HUES64 (cell line): ENCODE measurements around the gene MRTFA.
"Not testable (repeated sequence)": the region's sequence is repeated elsewhere in the genome, so short reads cannot be mapped to it uniquely, and the experiment has no call there.

Experiments used
- H3K27ac ChIP-seq: 2 replicates; pipeline ENCODE4 v1.7.0; 2013; ENCODE audit warnings: low read depth, low read length, inconsistent platforms
- H3K27me3 ChIP-seq: 2 replicates; pipeline ENCODE4 v1.6.1; 2013; ENCODE audit warnings: mild to moderate bottlenecking, low read length; ENCODE audit not compliant: insufficient read depth
- H3K36me3 ChIP-seq: 2 replicates; pipeline ENCODE4 v1.6.1; 2013; ENCODE audit warnings: mild to moderate bottlenecking, low read length; ENCODE audit not compliant: insufficient read depth
- H3K4me1 ChIP-seq: 2 replicates; pipeline ENCODE4 v1.6.1; 2013; ENCODE audit warnings: mild to moderate bottlenecking, low read length, moderate library complexity; ENCODE audit not compliant: insufficient read depth
- H3K4me3 ChIP-seq: 2 replicates; pipeline ENCODE4 v1.5.1; 2013; ENCODE audit warnings: mild to moderate bottlenecking, low read length, moderate library complexity
- H3K9ac ChIP-seq: 2 replicates; pipeline ENCODE4 v1.6.1; 2013; ENCODE audit warnings: mild to moderate bottlenecking, low read depth, low read length
- H3K9me3 ChIP-seq: 2 replicates; pipeline ENCODE4 v1.6.1; 2013; ENCODE audit warnings: low read depth, low read length; ENCODE audit not compliant: insufficient read depth
- WGBS: fragments of 150-250, 120-280 bp; methylation state at CpG from one replicate; pipeline ENCODE4 v1.1.7; 2013; ENCODE audit warnings: missing lambda C conversion rate; 5-methylcytosine and 5-hydroxymethylcytosine counted together

Gene MRTFA

DNA sequence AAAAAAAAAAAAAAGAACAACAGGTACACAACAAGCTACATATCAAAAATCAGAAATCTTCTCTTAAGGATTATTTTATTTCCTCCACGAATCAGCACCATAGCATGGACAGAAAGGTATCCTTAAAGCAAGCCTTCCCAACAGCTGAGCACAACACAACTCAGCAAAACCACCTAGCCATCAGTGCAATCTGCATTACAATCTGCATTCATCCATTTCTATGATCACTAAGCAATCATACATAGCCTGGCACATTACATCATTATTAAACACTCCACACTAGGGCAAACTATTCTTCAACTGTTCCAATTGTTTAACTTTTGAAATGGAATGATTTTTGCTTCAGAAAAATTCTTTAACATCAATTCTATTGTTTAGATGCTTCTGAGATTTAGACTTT, 29.0 kb downstream of the MRTFA start:
- Histone ChIP-seq H3K36me3 (no peaks in the 10 kb centered on the region), H3K27ac (no peak overlapping the region)
- WGBS = 79% methylated on average over 1 of the region's 1 CpG

DNA sequence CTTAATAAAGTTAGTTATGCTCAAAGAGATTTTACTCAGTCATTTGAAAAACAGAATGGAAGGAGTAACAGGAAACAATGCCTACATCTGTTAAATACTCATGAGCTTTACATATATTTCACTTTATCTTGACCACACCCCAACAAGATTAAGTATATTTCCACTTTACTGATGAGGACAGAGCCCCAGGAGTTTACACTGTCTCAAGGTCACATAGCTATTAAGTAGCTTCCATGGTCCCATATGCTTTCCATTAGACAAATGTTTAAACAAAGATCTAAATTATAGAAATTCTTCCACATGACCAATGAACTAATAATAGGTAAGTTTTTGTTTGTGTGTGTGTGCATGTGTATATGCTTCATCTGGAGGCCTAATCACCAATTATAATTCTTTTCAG, 30.2 kb downstream of the MRTFA start:
- Histone ChIP-seq H3K9ac (no peak overlapping the region), H3K4me3 (no peak overlapping the region), H3K27ac (no peak overlapping the region), H3K9me3 (no peaks in the 10 kb centered on the region), H3K36me3 (no peaks in the 10 kb centered on the region), H3K4me1 (peaks cover 34% of the 10 kb centered on the region), H3K27me3 (no peaks in the 10 kb centered on the region)

More for the DNA sequence above, 29.0 kb downstream of the MRTFA start:
- Histone ChIP-seq H3K4me1 (peaks cover 24% of the 10 kb centered on the region), H3K27me3 (no peaks in the 10 kb centered on the region), H3K4me3 (no peak overlapping the region), H3K9ac (no peak overlapping the region), H3K9me3 (no peaks in the 10 kb centered on the region)

DNA sequence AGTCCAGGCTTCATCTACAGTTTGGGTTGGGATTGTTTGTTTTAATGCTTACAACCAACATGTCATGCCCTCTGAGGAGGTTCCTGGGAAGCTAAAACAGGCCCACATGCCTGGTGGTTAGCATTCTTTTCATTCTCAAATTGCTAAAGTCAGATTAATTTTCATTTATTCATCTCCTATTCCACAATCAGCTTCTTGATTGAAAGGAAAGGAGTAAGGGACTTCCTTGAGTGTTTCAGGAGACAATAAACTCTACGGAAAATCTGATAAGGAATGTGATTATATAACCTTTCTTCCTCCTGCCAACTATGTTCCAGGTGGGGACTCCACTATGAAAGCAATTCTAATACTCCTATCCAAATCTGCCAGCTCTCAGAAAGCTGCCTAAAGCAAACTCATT, 30.8 kb downstream of the MRTFA start:
- Histone ChIP-seq H3K9me3 (no peaks in the 10 kb centered on the region), H3K36me3 (no peaks in the 10 kb centered on the region), H3K27ac (no peak overlapping the region), H3K27me3 (no peaks in the 10 kb centered on the region), H3K9ac (no peak overlapping the region), H3K4me3 (no peak overlapping the region), H3K4me1 (peaks cover 34% of the 10 kb centered on the region)
- no CpG with 5 or more reads among the region's 1 CpG for WGBS

DNA sequence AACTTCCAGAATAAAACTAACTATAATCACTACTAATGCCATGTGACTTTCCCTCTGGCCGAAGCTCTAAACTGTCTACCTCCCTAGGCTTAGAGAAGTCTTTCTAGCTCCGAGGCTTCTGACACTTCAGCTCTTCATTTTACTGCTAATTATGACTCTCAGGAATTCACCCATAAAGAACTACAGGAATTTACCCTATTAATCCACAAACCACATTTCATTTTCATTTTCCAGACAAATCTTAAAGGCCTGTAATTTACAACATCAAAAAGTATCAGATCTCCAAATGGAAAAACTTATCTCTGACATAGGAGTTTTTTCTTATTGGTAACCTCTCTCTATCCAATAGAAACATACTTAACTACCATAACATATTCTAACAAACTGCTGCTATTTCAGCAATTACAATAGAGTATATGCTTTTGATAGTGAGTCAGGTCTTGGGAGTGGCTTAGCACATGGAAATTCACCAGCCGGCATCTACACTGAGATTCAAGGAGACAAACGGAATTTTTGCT, 33.4 kb downstream of the MRTFA start:
- H3K4me3 ChIP-seq = no peak overlapping the region
- no peaks in the 10 kb centered on the region for H3K9me3 ChIP-seq
- 88% methylated on average over 4 of the region's 4 CpGs for WGBS
- peaks cover 45% of the 10 kb centered on the region for H3K4me1 ChIP-seq
- H3K36me3 ChIP-seq = no peaks in the 10 kb centered on the region
- H3K9ac ChIP-seq = no peak overlapping the region
- no peak overlapping the region for H3K27ac ChIP-seq
- H3K27me3 ChIP-seq = no peaks in the 10 kb centered on the region

DNA sequence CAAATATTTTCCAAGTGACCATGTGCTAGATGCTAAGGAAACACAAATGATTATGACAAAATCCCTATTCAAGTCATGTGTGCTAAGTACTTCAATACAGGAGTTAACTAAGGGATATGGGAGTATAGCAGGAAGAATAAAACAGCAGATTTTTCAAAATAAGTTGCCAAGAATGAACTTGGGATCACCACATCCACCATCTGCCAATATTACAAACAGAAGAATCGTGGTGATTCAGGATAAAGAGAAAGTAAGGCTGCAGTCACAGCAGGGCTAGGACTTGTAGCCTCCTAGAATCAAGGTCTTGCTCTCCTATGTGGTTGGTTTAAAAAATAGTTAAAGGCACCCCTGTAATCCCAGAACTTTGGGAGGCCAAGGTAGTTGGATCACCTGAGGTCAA, 34.3 kb downstream of the MRTFA start:
- H3K4me3 ChIP-seq = no peak overlapping the region
- no peak overlapping the region for H3K27ac ChIP-seq
- 100% methylated on average over 1 of the region's 1 CpG for WGBS
- no peak overlapping the region for H3K9ac ChIP-seq
- H3K36me3 ChIP-seq = no peaks in the 10 kb centered on the region
- H3K27me3 ChIP-seq = no peaks in the 10 kb centered on the region
- H3K4me1 ChIP-seq = peaks cover 46% of the 10 kb centered on the region
- H3K9me3 ChIP-seq = no peaks in the 10 kb centered on the region

DNA sequence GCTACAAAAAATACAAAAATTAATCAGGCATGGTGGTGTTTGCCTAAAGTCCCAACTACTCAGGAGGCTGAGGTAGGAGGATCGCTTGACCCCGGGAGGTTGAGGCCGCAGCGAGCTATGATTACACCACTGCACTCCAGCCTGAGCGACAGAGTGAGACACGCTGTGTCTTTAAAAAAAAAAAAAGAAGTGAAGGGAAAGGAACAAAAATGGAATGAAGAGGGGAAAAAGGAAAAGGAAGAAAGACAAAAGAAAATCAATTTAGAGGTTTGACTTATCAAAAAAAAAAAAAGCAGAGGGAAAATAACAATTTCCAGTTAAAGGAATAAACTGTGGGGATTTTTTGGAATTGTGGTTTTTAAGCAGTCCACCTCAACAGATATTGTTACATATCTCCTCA, 36.8 kb downstream of the MRTFA start:
- H3K4me3 ChIP-seq = no peak overlapping the region
- H3K27me3 ChIP-seq = no peaks in the 10 kb centered on the region
- H3K27ac ChIP-seq = no peak overlapping the region
- WGBS = 97% methylated on average over 6 of the region's 6 CpGs
- H3K9me3 ChIP-seq = no peaks in the 10 kb centered on the region
- no peaks in the 10 kb centered on the region for H3K36me3 ChIP-seq
- peaks cover 31% of the 10 kb centered on the region for H3K4me1 ChIP-seq
- H3K9ac ChIP-seq = no peak overlapping the region

DNA sequence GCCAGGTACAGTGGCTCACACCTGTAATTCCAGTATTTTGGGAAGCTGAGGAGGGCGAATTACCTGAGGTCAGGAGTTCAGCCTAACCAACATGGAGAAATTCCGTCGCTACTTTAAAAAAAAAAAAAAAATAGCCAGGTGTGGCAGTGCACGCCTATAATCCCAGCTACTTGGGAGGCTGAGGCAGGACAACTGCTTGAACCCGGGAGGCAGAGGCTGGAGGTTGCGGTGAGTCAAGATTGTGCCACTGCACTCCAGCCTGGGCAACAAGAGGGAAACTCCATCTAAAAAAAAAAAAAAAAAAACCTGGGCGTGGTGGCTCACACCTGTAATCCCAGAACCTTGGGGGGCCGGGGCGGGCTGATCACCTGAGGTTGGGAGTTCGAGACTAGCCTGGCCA, 37.8 kb downstream of the MRTFA start:
- H3K9ac ChIP-seq, H3K4me3 ChIP-seq, H3K36me3 ChIP-seq, H3K27me3 ChIP-seq, H3K27ac ChIP-seq, H3K9me3 ChIP-seq: not testable (repeated sequence)
- WGBS = 96% methylated on average over 9 of the region's 10 CpGs
- H3K4me1 ChIP-seq = peaks cover 31% of the 10 kb centered on the region

DNA sequence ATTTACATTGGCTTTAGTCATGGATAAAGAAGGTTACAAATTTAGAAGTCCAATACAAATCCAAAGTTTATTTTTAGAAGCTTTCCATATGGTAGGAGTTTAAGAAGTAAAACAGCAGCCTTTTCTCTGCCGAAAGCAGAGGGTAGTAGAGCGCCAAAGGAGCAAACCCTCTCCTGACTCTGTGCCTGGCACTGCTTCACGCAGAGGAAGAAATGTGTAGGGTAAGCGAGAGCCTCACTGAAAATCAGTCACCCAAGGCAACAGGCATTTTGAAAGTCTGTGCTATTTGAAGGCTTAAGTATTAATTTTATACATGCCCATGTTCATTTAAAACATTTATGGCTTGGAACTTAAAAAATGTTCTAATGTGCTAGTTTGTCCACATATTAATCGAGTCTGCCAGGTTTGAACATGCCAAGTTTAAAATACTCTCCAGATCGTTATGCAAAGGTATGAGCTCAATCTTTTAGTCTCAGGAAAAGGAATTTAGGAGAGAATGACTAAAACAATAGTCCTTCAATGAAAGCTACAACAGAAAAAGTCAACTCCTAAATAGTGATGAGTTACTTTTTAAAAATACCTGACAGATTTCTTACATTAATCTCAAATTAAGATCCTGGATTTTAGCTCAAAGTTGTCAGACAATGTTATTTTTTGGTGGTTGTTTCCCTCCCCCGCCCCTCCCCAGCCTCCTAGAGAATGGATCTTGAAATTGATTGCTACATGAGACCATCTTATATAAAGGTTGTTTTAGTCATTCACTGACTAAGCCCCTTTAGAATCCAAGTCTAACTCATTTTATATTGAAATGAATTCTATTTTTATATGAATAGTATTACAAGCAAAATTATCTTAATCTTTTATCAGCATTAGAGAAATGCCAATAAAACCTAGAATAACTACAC, 38.7 kb downstream of the MRTFA start:
- Histone ChIP-seq H3K4me3 (no peak overlapping the region), H3K9me3 (no peaks in the 10 kb centered on the region), H3K9ac (no peak overlapping the region), H3K4me1 (peaks cover 29% of the 10 kb centered on the region), H3K27me3 (no peaks in the 10 kb centered on the region), H3K27ac (no peak overlapping the region; the same call in 1 of the 2 replicates), H3K36me3 (no peaks in the 10 kb centered on the region)
- 87% methylated on average over 6 of the region's 7 CpGs for WGBS

DNA sequence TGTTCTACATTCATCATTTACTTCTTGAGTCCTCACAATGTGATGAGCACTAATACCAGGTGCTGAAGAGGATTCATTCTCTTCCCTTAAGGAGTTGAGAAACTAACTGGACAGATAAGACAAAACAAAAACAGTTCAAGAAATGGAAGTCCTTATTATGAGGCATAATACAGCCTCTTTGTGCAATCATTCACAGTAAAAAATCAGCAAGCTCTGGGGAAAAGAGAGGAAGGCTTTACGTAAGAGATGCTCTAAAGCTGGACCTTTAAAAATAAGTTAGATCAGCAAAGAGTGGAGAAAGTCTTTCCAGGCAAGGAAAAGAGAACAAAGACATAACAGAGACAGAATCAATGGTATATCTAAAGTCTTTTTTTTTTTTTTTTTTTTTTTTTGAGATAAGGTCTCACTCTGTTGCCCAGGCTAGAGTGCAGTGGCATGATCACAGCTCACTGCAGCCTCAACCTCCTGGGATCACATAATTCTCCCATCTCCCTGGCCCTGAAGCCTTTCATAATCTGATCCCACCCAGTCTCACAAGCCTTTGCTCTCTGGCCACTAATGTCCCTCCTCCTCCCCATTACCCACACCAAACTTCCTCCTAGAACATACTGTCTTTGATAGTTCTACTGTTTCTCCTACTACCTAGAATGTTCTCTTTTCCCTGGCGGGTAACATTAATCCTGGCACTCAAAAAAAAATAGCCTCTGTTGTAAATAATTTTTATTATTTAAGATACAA, 40.9 kb downstream of the MRTFA start:
- Histone ChIP-seq H3K4me1 (peaks cover 18% of the 10 kb centered on the region), H3K9me3 (no peaks in the 10 kb centered on the region), H3K27ac (no peak overlapping the region), H3K36me3 (no peaks in the 10 kb centered on the region), H3K9ac (no peak overlapping the region), H3K27me3 (no peaks in the 10 kb centered on the region), H3K4me3 (no peak overlapping the region)
- WGBS = 100% methylated on average over 2 of the region's 2 CpGs

DNA sequence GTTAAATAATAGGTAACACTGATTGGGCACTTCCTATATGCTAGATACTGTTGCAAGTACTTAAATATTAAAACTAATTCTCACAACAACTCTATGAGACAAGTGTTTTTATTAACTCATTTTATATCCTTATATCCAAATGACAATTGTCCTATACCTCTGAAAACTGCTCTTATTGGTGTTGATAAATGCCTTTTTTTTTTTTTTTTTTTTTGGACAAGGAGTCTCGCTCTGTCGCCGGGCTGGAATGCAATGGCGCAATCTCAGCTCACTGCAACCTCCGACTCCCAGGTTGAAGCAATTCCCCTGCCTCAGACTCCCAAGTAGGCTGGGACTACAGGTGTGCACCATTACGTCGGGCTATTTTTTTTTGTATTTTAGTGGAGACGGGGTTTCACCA, 41.6 kb downstream of the MRTFA start:
- no peaks in the 10 kb centered on the region for H3K9me3 ChIP-seq
- H3K4me3 ChIP-seq = no peak overlapping the region
- peaks cover 14% of the 10 kb centered on the region for H3K4me1 ChIP-seq
- no peaks in the 10 kb centered on the region for H3K36me3 ChIP-seq
- WGBS = 91% methylated on average over 8 of the region's 8 CpGs
- H3K27ac ChIP-seq = no peak overlapping the region
- no peaks in the 10 kb centered on the region for H3K27me3 ChIP-seq
- no peak overlapping the region for H3K9ac ChIP-seq

DNA sequence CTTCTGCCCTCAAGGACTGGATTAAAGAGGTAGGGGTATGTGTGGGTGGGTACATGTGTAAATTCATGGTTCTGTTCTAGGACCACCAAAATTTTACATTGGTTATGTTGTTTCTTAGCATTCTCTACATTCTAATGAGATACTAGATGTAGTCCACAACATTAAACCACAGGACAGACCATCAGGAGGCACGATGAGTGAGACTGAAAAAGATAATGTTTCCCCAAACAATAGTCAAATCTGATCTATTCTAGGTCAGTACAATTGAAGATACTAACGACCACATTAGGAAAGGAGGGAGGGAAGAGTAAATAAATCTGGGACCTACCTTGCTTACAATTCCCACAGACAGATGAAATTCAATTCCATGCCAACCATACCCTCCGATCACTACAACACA, 42.2 kb downstream of the MRTFA start:
- Histone ChIP-seq H3K4me3 (no peak overlapping the region), H3K27me3 (no peaks in the 10 kb centered on the region), H3K4me1 (peaks cover 12% of the 10 kb centered on the region), H3K36me3 (no peaks in the 10 kb centered on the region), H3K9ac (no peak overlapping the region), H3K9me3 (no peaks in the 10 kb centered on the region), H3K27ac (no peak overlapping the region)
- 80% methylated on average over 2 of the region's 3 CpGs for WGBS
